GM12878 (cell line): ENCODE measurements around the gene CLPTM1L.

Source experiments
- CHD4 ChIP-seq: fragments of 200-600 bp; sonication (generic); IDR thresholded peaks from 2 replicates; pipeline ENCODE4 v1.6.1; 2016; ENCODE audit warnings: mild to moderate bottlenecking
- CTCF ChIP-seq, 3 experiments: IDR thresholded peaks in 2 of 3; conservative IDR thresholded peaks in 1 of 3; 2 replicates each; pipeline ENCODE4 v1.5.1; 2011; ENCODE audit warnings: low read depth in 3 of 3, low read length in 3 of 3, mild to moderate bottlenecking in 3 of 3, control low read depth in 2 of 3, moderate library complexity in 2 of 3, inconsistent platforms in 1 of 3, mixed read lengths in 1 of 3; ENCODE audit not compliant: control insufficient read depth in 2 of 3, insufficient read depth in 1 of 3; ENCODE audit errors: extremely low read depth in 1 of 3
- EZH2 ChIP-seq: IDR thresholded peaks from 2 replicates; pipeline ENCODE4 v1.6.1; 2012; ENCODE audit warnings: low read depth, mild to moderate bottlenecking, control low read depth, inconsistent platforms, low read length, borderline replicate concordance; ENCODE audit not compliant: control insufficient read depth
- FOS ChIP-seq: IDR thresholded peaks from 3 replicates; pipeline ENCODE4 v1.6.1; 2011; ENCODE audit warnings: borderline replicate concordance; ENCODE audit not compliant: insufficient read length; ENCODE audit errors: extremely low read depth
- FOXK2 ChIP-seq: fragments of 450-650 bp; IDR thresholded peaks from 2 replicates; pipeline ENCODE4 v1.6.1; 2017; ENCODE audit warnings: mild to moderate bottlenecking, moderate library complexity
- HCFC1 ChIP-seq: fragments of 150-350 bp; IDR thresholded peaks from 2 replicates; pipeline ENCODE4 v1.6.1; 2014; ENCODE audit warnings: low read length
- JUND ChIP-seq: IDR thresholded peaks from 2 replicates; pipeline ENCODE4 v1.6.1; 2012; ENCODE audit warnings: low read depth, mild to moderate bottlenecking, low read length, improper control_type of control experiment, moderate library complexity
- POLR2A ChIP-seq: IDR thresholded peaks from 2 replicates; pipeline ENCODE4 v1.6.1; 2011; ENCODE audit warnings: low read depth, mild to moderate bottlenecking, low read length
- POLR2AphosphoS5 ChIP-seq: IDR thresholded peaks from 2 replicates; pipeline ENCODE4 v1.6.1; 2011; ENCODE audit warnings: mild to moderate bottlenecking, low read length, inconsistent platforms
- TCF12 ChIP-seq: IDR thresholded peaks from 2 replicates; pipeline ENCODE4 v1.6.1; 2011; ENCODE audit warnings: low read depth, mild to moderate bottlenecking, low read length
- USF2 ChIP-seq: IDR thresholded peaks from 2 replicates; pipeline ENCODE4 v1.6.1; 2011; ENCODE audit warnings: low read depth, low read length, improper control_type of control experiment, borderline replicate concordance
- TF ChIP-seq, protein P1 (sequence below): fragments of 450-650 bp; formaldehyde crosslinking; IDR thresholded peaks from 2 replicates; pipeline ENCODE4 v1.4.0; 2020; ENCODE audit warnings: mild to moderate bottlenecking, moderate library complexity
- TF ChIP-seq, protein P2 (sequence below): IDR thresholded peaks from 2 replicates; pipeline ENCODE4 v1.6.1; 2011; ENCODE audit warnings: mild to moderate bottlenecking, low read depth, low read length, moderate library complexity; ENCODE audit not compliant: insufficient replicate concordance

GRCh38 chr5:1295650-1296037, 49.3 kb downstream of the CLPTM1L start:
- TF ChIP-seq, protein P1, sequence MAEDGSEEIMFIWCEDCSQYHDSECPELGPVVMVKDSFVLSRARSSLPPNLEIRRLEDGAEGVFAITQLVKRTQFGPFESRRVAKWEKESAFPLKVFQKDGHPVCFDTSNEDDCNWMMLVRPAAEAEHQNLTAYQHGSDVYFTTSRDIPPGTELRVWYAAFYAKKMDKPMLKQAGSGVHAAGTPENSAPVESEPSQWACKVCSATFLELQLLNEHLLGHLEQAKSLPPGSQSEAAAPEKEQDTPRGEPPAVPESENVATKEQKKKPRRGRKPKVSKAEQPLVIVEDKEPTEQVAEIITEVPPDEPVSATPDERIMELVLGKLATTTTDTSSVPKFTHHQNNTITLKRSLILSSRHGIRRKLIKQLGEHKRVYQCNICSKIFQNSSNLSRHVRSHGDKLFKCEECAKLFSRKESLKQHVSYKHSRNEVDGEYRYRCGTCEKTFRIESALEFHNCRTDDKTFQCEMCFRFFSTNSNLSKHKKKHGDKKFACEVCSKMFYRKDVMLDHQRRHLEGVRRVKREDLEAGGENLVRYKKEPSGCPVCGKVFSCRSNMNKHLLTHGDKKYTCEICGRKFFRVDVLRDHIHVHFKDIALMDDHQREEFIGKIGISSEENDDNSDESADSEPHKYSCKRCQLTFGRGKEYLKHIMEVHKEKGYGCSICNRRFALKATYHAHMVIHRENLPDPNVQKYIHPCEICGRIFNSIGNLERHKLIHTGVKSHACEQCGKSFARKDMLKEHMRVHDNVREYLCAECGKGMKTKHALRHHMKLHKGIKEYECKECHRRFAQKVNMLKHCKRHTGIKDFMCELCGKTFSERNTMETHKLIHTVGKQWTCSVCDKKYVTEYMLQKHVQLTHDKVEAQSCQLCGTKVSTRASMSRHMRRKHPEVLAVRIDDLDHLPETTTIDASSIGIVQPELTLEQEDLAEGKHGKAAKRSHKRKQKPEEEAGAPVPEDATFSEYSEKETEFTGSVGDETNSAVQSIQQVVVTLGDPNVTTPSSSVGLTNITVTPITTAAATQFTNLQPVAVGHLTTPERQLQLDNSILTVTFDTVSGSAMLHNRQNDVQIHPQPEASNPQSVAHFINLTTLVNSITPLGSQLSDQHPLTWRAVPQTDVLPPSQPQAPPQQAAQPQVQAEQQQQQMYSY (CRISPR knock-in tag) = no peak
- TF ChIP-seq FOS (no peak), HCFC1 (no peak), POLR2A (no peak), TCF12 (no peak), FOXK2 (no peak), JUND (no peak), USF2 (no peak), POLR2AphosphoS5 (no peak), CTCF (IDR thresholded peaks at IDR 0.05 in 2 of 3, conservative IDR thresholded peaks at IDR 0.05 in 1 of 3; ENCODE audit: control insufficient read depth in 2 of 3, extremely low read depth in 1 of 3, insufficient read depth in 1 of 3, low read depth in 3 of 3, low read length in 3 of 3) (no peak), CHD4 (no peak), EZH2 (no peak)
- TF ChIP-seq, protein P2, sequence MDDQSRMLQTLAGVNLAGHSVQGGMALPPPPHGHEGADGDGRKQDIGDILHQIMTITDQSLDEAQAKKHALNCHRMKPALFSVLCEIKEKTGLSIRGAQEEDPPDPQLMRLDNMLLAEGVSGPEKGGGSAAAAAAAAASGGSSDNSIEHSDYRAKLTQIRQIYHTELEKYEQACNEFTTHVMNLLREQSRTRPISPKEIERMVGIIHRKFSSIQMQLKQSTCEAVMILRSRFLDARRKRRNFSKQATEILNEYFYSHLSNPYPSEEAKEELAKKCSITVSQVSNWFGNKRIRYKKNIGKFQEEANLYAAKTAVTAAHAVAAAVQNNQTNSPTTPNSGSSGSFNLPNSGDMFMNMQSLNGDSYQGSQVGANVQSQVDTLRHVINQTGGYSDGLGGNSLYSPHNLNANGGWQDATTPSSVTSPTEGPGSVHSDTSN = no peak
